ENCODE measurements around the gene PEX5L.

The PEX5L gene

DNA sequence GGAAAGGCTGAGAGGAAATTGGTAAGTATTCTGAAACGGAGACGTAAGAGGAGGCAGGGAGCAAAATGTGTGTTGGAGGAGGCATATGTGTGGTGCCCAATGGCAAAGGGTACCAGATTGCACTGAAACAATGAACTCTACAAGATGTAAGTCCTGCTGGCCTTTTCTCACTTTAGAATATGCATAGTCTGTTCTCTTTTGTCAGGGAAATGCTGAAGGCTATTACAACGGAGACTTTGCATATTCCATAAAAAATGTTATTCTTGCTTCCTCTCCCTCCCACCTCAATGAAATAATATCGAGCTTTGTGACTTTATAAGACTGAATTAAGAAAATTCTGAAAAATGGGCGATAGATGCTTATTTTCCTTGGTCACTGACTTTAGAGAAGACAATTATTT, 85.9 kb downstream of the PEX5L start:
- Histone ChIP-seq H3K23ac (ENCODE audit: low read length) (no peak overlapping the region), H3K18ac (ENCODE audit: low read length) (no peak overlapping the region), H3K36me3 (ENCODE audit: control insufficient read depth in 1 of 2, insufficient read depth in 2 of 2, low read length in 2 of 2) (no peaks in the 10 kb centered on the region)

GRCh38 chr3:179949869-179950268, 86.9 kb downstream of the PEX5L start:
- no peaks in the 10 kb centered on the region for H3K4me1 ChIP-seq (ENCODE audit: control insufficient read depth in 1 of 2, insufficient read depth in 2 of 2, low read length in 2 of 2)
- no peak overlapping the region for H3K18ac ChIP-seq (ENCODE audit: low read length)
- H3K79me1 ChIP-seq (ENCODE audit: low read length) = no peaks in the 10 kb centered on the region
- H3K27me3 ChIP-seq (ENCODE audit: insufficient read depth, low read length) = no peaks in the 10 kb centered on the region
- no peaks in the 10 kb centered on the region for H3K36me3 ChIP-seq (ENCODE audit: control insufficient read depth in 1 of 2, insufficient read depth in 2 of 2, low read length in 2 of 2)
- no peak overlapping the region for H4K12ac ChIP-seq (ENCODE audit: low read depth, low read length)
- no peak overlapping the region for H3K27ac ChIP-seq (ENCODE audit: low read depth, low read length)
- no peaks in the 10 kb centered on the region for H3K79me2 ChIP-seq (ENCODE audit: control insufficient read depth, insufficient read depth, low read length, poor library complexity)
- no peak overlapping the region for H4K8ac ChIP-seq (ENCODE audit: low read depth, low read length)
- no peak overlapping the region for H2AK5ac ChIP-seq (ENCODE audit: low read length)
- no peak overlapping the region for H2BK12ac ChIP-seq (ENCODE audit: low read length)
- no peak overlapping the region for H3K4ac ChIP-seq (ENCODE audit: low read depth, low read length)
- H3K14ac ChIP-seq (ENCODE audit: low read length) = no peak overlapping the region
- H3K4me3 ChIP-seq (ENCODE audit: low read depth, low read length) = no peak overlapping the region
- no peak overlapping the region for H3K9ac ChIP-seq (ENCODE audit: low read length)
- DNase-seq = no peak
- no CpG with 5 or more reads among the region's 2 CpGs for WGBS (ENCODE audit: extremely low coverage, insufficient coverage, insufficient read length)
- no peak overlapping the region for H2AFZ ChIP-seq (ENCODE audit: insufficient read depth, low read length, poor library complexity)
- no peak overlapping the region for H3K23ac ChIP-seq (ENCODE audit: low read length)
- H2BK120ac ChIP-seq (ENCODE audit: insufficient read depth, low read length, poor library complexity) = no peak overlapping the region
- H3K4me2 ChIP-seq (ENCODE audit: low read length) = no peak overlapping the region
- H2BK5ac ChIP-seq (ENCODE audit: low read depth, low read length, poor library complexity) = no peak overlapping the region
- no peak overlapping the region for H4K91ac ChIP-seq (ENCODE audit: low read depth, low read length)
- no peaks in the 10 kb centered on the region for H3K9me3 ChIP-seq (ENCODE audit: insufficient read depth, low read depth, low read length)

More for the DNA sequence above, 85.9 kb downstream of the PEX5L start:
- H4K12ac ChIP-seq (ENCODE audit: low read depth, low read length) = no peak overlapping the region
- H3K27ac ChIP-seq (ENCODE audit: low read depth, low read length) = no peak overlapping the region
- H3K9ac ChIP-seq (ENCODE audit: low read length) = no peak overlapping the region
- H4K8ac ChIP-seq (ENCODE audit: low read depth, low read length) = no peak overlapping the region
- H2AFZ ChIP-seq (ENCODE audit: insufficient read depth, low read length, poor library complexity) = no peak overlapping the region
- no peak for DNase-seq
- no peak overlapping the region for H2AK5ac ChIP-seq (ENCODE audit: low read length)
- no peaks in the 10 kb centered on the region for H3K27me3 ChIP-seq (ENCODE audit: insufficient read depth, low read length)
- no peak overlapping the region for H3K4ac ChIP-seq (ENCODE audit: low read depth, low read length)
- H3K79me2 ChIP-seq (ENCODE audit: control insufficient read depth, insufficient read depth, low read length, poor library complexity) = no peaks in the 10 kb centered on the region
- no peaks in the 10 kb centered on the region for H3K9me3 ChIP-seq (ENCODE audit: insufficient read depth, low read depth, low read length)
- no peak overlapping the region for H2BK12ac ChIP-seq (ENCODE audit: low read length)
- H3K14ac ChIP-seq (ENCODE audit: low read length) = no peak overlapping the region
- H2BK120ac ChIP-seq (ENCODE audit: insufficient read depth, low read length, poor library complexity) = no peak overlapping the region
- H3K4me1 ChIP-seq (ENCODE audit: control insufficient read depth in 1 of 2, insufficient read depth in 2 of 2, low read length in 2 of 2) = no peaks in the 10 kb centered on the region
- no peaks in the 10 kb centered on the region for H3K79me1 ChIP-seq (ENCODE audit: low read length)
- H3K4me2 ChIP-seq (ENCODE audit: low read length) = no peak overlapping the region
- no peak overlapping the region for H4K91ac ChIP-seq (ENCODE audit: low read depth, low read length)
- H3K4me3 ChIP-seq (ENCODE audit: low read depth, low read length) = no peak overlapping the region
- WGBS (ENCODE audit: extremely low coverage, insufficient coverage, insufficient read length) = no CpG with 5 or more reads among the region's 5 CpGs
- H2BK5ac ChIP-seq (ENCODE audit: low read depth, low read length, poor library complexity) = no peak overlapping the region

- no peak overlapping the region for H3K18ac ChIP-seq (ENCODE audit: low read length)
- H3K4me2 ChIP-seq (ENCODE audit: low read length) = no peak overlapping the region
- H3K14ac ChIP-seq (ENCODE audit: low read length) = no peak overlapping the region
- H3K9ac ChIP-seq (ENCODE audit: low read length) = no peak overlapping the region
- no peak overlapping the region for H2AK5ac ChIP-seq (ENCODE audit: low read length)
- H2BK120ac ChIP-seq (ENCODE audit: insufficient read depth, low read length, poor library complexity) = no peak overlapping the region
- no peak overlapping the region for H2BK5ac ChIP-seq (ENCODE audit: low read depth, low read length, poor library complexity)
- H2BK12ac ChIP-seq (ENCODE audit: low read length) = no peak overlapping the region
- no peaks in the 10 kb centered on the region for H3K4me1 ChIP-seq (ENCODE audit: control insufficient read depth in 1 of 2, insufficient read depth in 2 of 2, low read length in 2 of 2)
- H3K27me3 ChIP-seq (ENCODE audit: insufficient read depth, low read length) = no peaks in the 10 kb centered on the region
- H3K27ac ChIP-seq (ENCODE audit: low read depth, low read length) = no peak overlapping the region
- no peaks in the 10 kb centered on the region for H3K36me3 ChIP-seq (ENCODE audit: control insufficient read depth in 1 of 2, insufficient read depth in 2 of 2, low read length in 2 of 2)
- H4K8ac ChIP-seq (ENCODE audit: low read depth, low read length) = no peak overlapping the region
- no CpG with 5 or more reads among the region's 1 CpG for WGBS (ENCODE audit: extremely low coverage, insufficient coverage, insufficient read length)
- no peak overlapping the region for H3K4ac ChIP-seq (ENCODE audit: low read depth, low read length)
- no peaks in the 10 kb centered on the region for H3K79me2 ChIP-seq (ENCODE audit: control insufficient read depth, insufficient read depth, low read length, poor library complexity)
- H4K91ac ChIP-seq (ENCODE audit: low read depth, low read length) = no peak overlapping the region
- no peak overlapping the region for H3K23ac ChIP-seq (ENCODE audit: low read length)
- DNase-seq = no peak
- no peaks in the 10 kb centered on the region for H3K79me1 ChIP-seq (ENCODE audit: low read length)
- no peaks in the 10 kb centered on the region for H3K9me3 ChIP-seq (ENCODE audit: insufficient read depth, low read depth, low read length)
- H2AFZ ChIP-seq (ENCODE audit: insufficient read depth, low read length, poor library complexity) = no peak overlapping the region
- no peak overlapping the region for H3K4me3 ChIP-seq (ENCODE audit: low read depth, low read length)
- no peak overlapping the region for H4K12ac ChIP-seq (ENCODE audit: low read depth, low read length)
Observed at GRCh38 chr3:179949412-179949811, 87.3 kb downstream of the PEX5L start.

- Histone ChIP-seq H3K36me3 (ENCODE audit: control insufficient read depth in 1 of 2, insufficient read depth in 2 of 2, low read length in 2 of 2) (no peaks in the 10 kb centered on the region), H3K23ac (ENCODE audit: low read length) (no peak overlapping the region), H3K18ac (ENCODE audit: low read length) (no peak overlapping the region), H3K14ac (ENCODE audit: low read length) (no peak overlapping the region), H3K4ac (ENCODE audit: low read depth, low read length) (no peak overlapping the region), H3K4me3 (ENCODE audit: low read depth, low read length) (no peak overlapping the region), H3K79me1 (ENCODE audit: low read length) (no peaks in the 10 kb centered on the region), H3K4me1 (ENCODE audit: control insufficient read depth in 1 of 2, insufficient read depth in 2 of 2, low read length in 2 of 2) (no peaks in the 10 kb centered on the region), H3K79me2 (ENCODE audit: control insufficient read depth, insufficient read depth, low read length, poor library complexity) (no peaks in the 10 kb centered on the region), H3K9ac (ENCODE audit: low read length) (no peak overlapping the region), H3K9me3 (ENCODE audit: insufficient read depth, low read depth, low read length) (no peaks in the 10 kb centered on the region), H2BK5ac (ENCODE audit: low read depth, low read length, poor library complexity) (no peak overlapping the region), H3K27ac (ENCODE audit: low read depth, low read length) (no peak overlapping the region), H4K8ac (ENCODE audit: low read depth, low read length) (no peak overlapping the region), H4K91ac (ENCODE audit: low read depth, low read length) (no peak overlapping the region), H2BK12ac (ENCODE audit: low read length) (no peak overlapping the region), H4K12ac (ENCODE audit: low read depth, low read length) (no peak overlapping the region), H3K27me3 (ENCODE audit: insufficient read depth, low read length) (no peaks in the 10 kb centered on the region), H2AFZ (ENCODE audit: insufficient read depth, low read length, poor library complexity) (no peak overlapping the region), H2BK120ac (ENCODE audit: insufficient read depth, low read length, poor library complexity) (no peak overlapping the region), H3K4me2 (ENCODE audit: low read length) (no peak overlapping the region), H2AK5ac (ENCODE audit: low read length) (no peak overlapping the region)
- no CpG with 5 or more reads among the region's 7 CpGs for WGBS (ENCODE audit: extremely low coverage, insufficient coverage, insufficient read length)
- no peak for DNase-seq
Observed at GRCh38 chr3:179948740-179949139, 88.0 kb downstream of the PEX5L start.

All from trophoblast cell (in vitro differentiated cells and primary cell).